Vagina (tissue), 2 donors: ENCODE measurements around the gene FAAP24.
"Not testable (repeated sequence)": the region's sequence is repeated elsewhere in the genome, so short reads cannot be mapped to it uniquely, and the experiment has no call there.

Source experiments
- CTCF ChIP-seq, 3 experiments: fragments of 450-650 bp in 2 of 3; fragments of 200-600 bp in 1 of 3; sonication (generic) in 1 of 3; IDR thresholded peaks; one replicate each; pipeline ENCODE4 v1.5.1; 2017 to 2019; ENCODE audit warnings: antibody characterized with exemption in 3 of 3, mild to moderate bottlenecking in 2 of 3, moderate library complexity in 2 of 3
- POLR2A ChIP-seq, 2 donors: fragments of 450-650 bp; IDR thresholded peaks; one replicate each; pipeline ENCODE4 v1.6.1; 2017; ENCODE audit warnings: antibody characterized with exemption in 2 of 2, mild to moderate bottlenecking in 2 of 2, moderate library complexity in 2 of 2
- POLR2AphosphoS5 ChIP-seq, 2 donors: sonication (generic); formaldehyde crosslinking; IDR thresholded peaks; one replicate each; pipeline ENCODE4 v1.9.0; 2017; ENCODE audit warnings: antibody characterized with exemption in 2 of 2, mild to moderate bottlenecking in 2 of 2, low read depth in 1 of 2; ENCODE audit not compliant: insufficient read depth in 1 of 2

- TF ChIP-seq POLR2AphosphoS5 (IDR thresholded peaks at IDR 0.05; ENCODE audit: insufficient read depth in 1 of 2, low read depth in 1 of 2); POLR2A (IDR thresholded peaks at IDR 0.05); CTCF (IDR thresholded peaks at IDR 0.05): not testable (repeated sequence)
Observed at GRCh38 chr19:33003424-33004024, 31.5 kb downstream of the FAAP24 start.
